ENCODE data around the gene PAM. TPM values are rescaled to one million over a fixed set of nuclear protein-coding genes. Genes with fewer than 3 reads are reported as not detected.

The PAM gene
- total RNA-seq, 1 donor from 2014 or later: 940 TPM

GRCh38 chr5:102792705-102793104, 37.6 kb downstream of the PAM start:
- Histone ChIP-seq H3K4me3 (no peak overlapping the region), H3K27me3 (no peaks in the 10 kb centered on the region), H3K4me1 (peaks cover 0 to 48% of the 10 kb centered on the region in 2 donors), H3K27ac (no peak overlapping the region), H3K36me3 (no peaks in the 10 kb centered on the region), H3K9me3 (no peaks in the 10 kb centered on the region)
- DNase-seq (ENCODE audit: low spot score in 2 of 2): no peak
- intact Hi-C loops (cut with DNase I): no loop called here
- TF ChIP-seq CTCF (IDR thresholded peaks at IDR 0.05): peak in 1 of 3 experiments; percentile 12

GRCh38 chr5:102794047-102794446, 38.9 kb downstream of the PAM start:
- Histone ChIP-seq H3K36me3 (no peaks in the 10 kb centered on the region), H3K4me3 (no peak overlapping the region), H3K27me3 (no peaks in the 10 kb centered on the region), H3K4me1 (peaks cover 0 to 60% of the 10 kb centered on the region in 2 donors), H3K27ac (no peak overlapping the region), H3K9me3 (no peaks in the 10 kb centered on the region)
- intact Hi-C loops (cut with DNase I): no loop called here
- DNase-seq (ENCODE audit: low spot score in 2 of 2): no peak
- no peak for TF ChIP-seq CTCF (IDR thresholded peaks at IDR 0.05)

DNA sequence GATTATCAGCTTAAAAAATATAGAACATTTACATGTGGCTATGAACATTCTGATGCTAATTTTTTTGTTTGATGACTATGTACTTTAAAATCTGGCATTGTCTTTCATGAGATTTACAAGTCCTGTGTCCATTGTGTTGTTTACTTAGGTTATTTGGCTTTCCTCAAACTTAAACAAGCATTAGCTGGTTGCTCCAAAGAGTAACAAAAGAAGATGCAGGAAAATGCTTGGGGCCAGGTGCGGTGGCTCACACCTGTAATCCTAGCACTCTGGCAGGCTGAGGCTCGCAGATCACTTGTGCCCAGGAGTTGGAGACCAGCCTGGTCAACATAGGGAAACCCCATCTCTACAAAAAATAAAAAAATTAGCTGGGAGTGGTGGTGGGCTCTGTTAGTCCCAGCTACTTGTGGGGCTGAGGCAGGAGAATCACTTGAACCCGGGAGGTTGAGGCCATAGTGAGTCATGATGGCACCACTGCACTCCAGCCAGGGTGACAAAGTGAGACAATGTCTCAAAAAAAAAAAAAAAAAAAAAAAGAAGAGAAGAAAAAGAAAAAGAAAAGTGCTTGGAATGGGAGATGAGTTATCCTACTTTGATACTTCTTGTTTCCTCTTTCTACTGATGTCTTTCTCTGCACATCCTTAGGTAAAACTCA, 39.7 kb downstream of the PAM start:
- Histone ChIP-seq H3K27me3 (no peaks in the 10 kb centered on the region), H3K36me3 (no peaks in the 10 kb centered on the region), H3K4me3 (peak overlapping the region in 1 of 2 donors; percentile 24), H3K27ac (peak overlapping the region in 1 of 2 donors; percentile 24), H3K9me3 (no peaks in the 10 kb centered on the region), H3K4me1 (peaks cover 0 to 58% of the 10 kb centered on the region in 2 donors)
- no peak for TF ChIP-seq CTCF (IDR thresholded peaks at IDR 0.05)
- intact Hi-C loops (cut with DNase I): no loop called here
- DNase-seq (ENCODE audit: low spot score in 2 of 2): no peak

DNA sequence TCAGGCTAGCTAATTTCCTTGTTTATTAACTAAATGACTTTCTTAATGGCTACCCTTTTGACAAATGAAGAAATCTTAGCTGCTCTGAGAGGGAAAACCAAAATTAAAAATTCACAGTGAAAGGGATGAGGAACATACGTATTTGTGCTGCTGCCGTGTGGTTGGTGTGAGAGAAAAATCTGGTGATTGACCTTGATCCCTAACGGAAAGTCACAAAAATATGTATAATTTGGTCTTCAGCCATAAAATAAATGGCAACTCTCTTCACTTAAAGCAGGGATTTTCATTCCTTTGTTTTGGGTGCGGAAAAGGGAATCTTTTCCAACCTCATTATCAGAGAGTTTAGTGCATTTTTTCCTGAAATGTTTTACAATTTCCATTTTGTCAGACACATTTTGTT, 40.4 kb downstream of the PAM start:
- Histone ChIP-seq H3K36me3 (no peaks in the 10 kb centered on the region), H3K27ac (peak overlapping the region in 1 of 2 donors; percentile 24), H3K27me3 (no peaks in the 10 kb centered on the region), H3K4me1 (peaks cover 0 to 58% of the 10 kb centered on the region in 2 donors), H3K9me3 (no peaks in the 10 kb centered on the region), H3K4me3 (peak overlapping the region; percentile 0 to 24)
- no peak for TF ChIP-seq CTCF (IDR thresholded peaks at IDR 0.05)
- no peak for DNase-seq (ENCODE audit: low spot score in 2 of 2)
- intact Hi-C loops (cut with DNase I): no loop called here

GRCh38 chr5:102796009-102796408, 40.9 kb downstream of the PAM start:
- H3K36me3 ChIP-seq: no peaks in the 10 kb centered on the region
- no peak for TF ChIP-seq CTCF (IDR thresholded peaks at IDR 0.05)
- DNase-seq (ENCODE audit: low spot score in 2 of 2): no peak
- no peak overlapping the region for H3K27ac ChIP-seq
- H3K4me3 ChIP-seq: peak overlapping the region in 1 of 2 donors; percentile 0
- H3K27me3 ChIP-seq: no peaks in the 10 kb centered on the region
- H3K4me1 ChIP-seq: peaks cover 0 to 61% of the 10 kb centered on the region in 2 donors
- intact Hi-C loops (cut with DNase I): no loop called here
- no peaks in the 10 kb centered on the region for H3K9me3 ChIP-seq

Data from ascending aorta (tissue), 2 donors.